Measurements from ENCODE around the gene ORMDL1.

The ORMDL1 gene

GRCh38 chr2:189797902-189798301, 13.8 kb upstream of the ORMDL1 start:
- no peak for DNase-seq (ENCODE audit: low read depth, low spot score)
- no peaks in the 10 kb centered on the region for H3K9me3 ChIP-seq (ENCODE audit: insufficient read depth, low read length)
- no peaks in the 10 kb centered on the region for H3K27me3 ChIP-seq (ENCODE audit: insufficient read depth, insufficient read length)
- H3K4me1 ChIP-seq (ENCODE audit: insufficient read depth, insufficient read length): no peaks in the 10 kb centered on the region
- H3K4me3 ChIP-seq (ENCODE audit: insufficient read length, low read depth): no peak overlapping the region
- peaks cover 83% of the 10 kb centered on the region for H3K36me3 ChIP-seq (ENCODE audit: insufficient read depth, insufficient read length, low read length)
- no peak overlapping the region for H3K9ac ChIP-seq (ENCODE audit: insufficient read length, low read depth)
- TF ChIP-seq YY1 (IDR thresholded peaks at IDR 0.05; ENCODE audit: insufficient read depth, insufficient read length) (no peak), SUZ12 (IDR thresholded peaks at IDR 0.05; ENCODE audit: extremely low read depth, insufficient read depth, insufficient read length) (no peak), ZNF274 (IDR thresholded peaks at IDR 0.05; ENCODE audit: low read depth, low read length) (no peak)

GRCh38 chr2:189794310-189794709, 10.2 kb upstream of the ORMDL1 start:
- Histone ChIP-seq H3K27me3 (ENCODE audit: insufficient read depth, insufficient read length) (no peaks in the 10 kb centered on the region), H3K4me1 (ENCODE audit: insufficient read depth, insufficient read length) (no peaks in the 10 kb centered on the region), H3K9ac (ENCODE audit: insufficient read length, low read depth) (no peak overlapping the region), H3K4me3 (ENCODE audit: insufficient read length, low read depth) (no peak overlapping the region), H3K9me3 (ENCODE audit: insufficient read depth, low read length) (no peaks in the 10 kb centered on the region), H3K36me3 (ENCODE audit: insufficient read depth, insufficient read length, low read length) (peaks cover 73% of the 10 kb centered on the region)
- DNase-seq (ENCODE audit: low read depth, low spot score): no peak
- TF ChIP-seq SUZ12 (IDR thresholded peaks at IDR 0.05; ENCODE audit: extremely low read depth, insufficient read depth, insufficient read length) (no peak), ZNF274 (IDR thresholded peaks at IDR 0.05; ENCODE audit: low read depth, low read length) (no peak), YY1 (IDR thresholded peaks at IDR 0.05; ENCODE audit: insufficient read depth, insufficient read length) (no peak)

DNA sequence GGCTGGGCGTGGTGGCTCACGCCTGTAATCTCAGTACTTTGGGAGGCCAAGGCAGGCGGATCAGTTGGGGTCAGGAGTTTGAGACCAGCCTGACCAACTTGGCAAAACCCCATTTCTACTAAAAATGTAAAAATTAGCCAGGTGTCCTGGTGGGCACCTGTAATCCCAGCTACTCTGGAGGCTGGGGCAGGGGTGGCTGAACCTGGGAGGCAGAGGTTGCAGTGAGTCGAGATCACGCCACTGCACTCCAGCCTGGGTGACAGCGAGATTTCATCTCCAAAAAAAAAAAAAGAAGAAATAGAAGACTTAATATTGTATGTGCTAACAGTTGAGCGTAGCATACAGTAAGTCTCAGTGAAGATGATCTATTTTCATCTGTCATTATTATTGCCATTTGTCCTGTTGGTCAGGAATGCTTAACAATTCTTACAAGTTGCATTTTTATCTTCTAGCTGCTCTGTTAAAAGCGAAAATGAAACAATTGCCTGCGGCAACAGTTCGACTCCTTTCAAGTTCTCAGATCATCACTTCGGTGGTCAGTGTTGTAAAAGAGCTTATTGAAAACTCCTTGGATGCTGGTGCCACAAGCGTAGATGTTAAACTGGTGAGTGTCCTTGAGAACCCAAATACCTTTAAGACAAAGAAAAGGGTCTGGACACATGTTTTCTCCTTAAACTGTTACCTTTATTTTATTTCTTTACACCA, 7.4 kb upstream of the ORMDL1 start:
- Histone ChIP-seq H3K9me3 (ENCODE audit: insufficient read depth, low read length) (no peaks in the 10 kb centered on the region), H3K4me3 (ENCODE audit: insufficient read length, low read depth) (no peak overlapping the region), H3K27me3 (ENCODE audit: insufficient read depth, insufficient read length) (no peaks in the 10 kb centered on the region), H3K4me1 (ENCODE audit: insufficient read depth, insufficient read length) (no peaks in the 10 kb centered on the region), H3K36me3 (ENCODE audit: insufficient read depth, insufficient read length, low read length) (peaks cover 73% of the 10 kb centered on the region), H3K9ac (ENCODE audit: insufficient read length, low read depth) (no peak overlapping the region)
- DNase-seq (ENCODE audit: low read depth, low spot score): no peak
- no peak for TF ChIP-seq ZNF274 (IDR thresholded peaks at IDR 0.05; ENCODE audit: low read depth, low read length)
- no peak for TF ChIP-seq SUZ12 (IDR thresholded peaks at IDR 0.05; ENCODE audit: extremely low read depth, insufficient read depth, insufficient read length)
- no peak for TF ChIP-seq YY1 (IDR thresholded peaks at IDR 0.05; ENCODE audit: insufficient read depth, insufficient read length)

GRCh38 chr2:189783451-189783926, 650 bp downstream of the ORMDL1 start:
- no peaks in the 10 kb centered on the region for H3K27me3 ChIP-seq (ENCODE audit: insufficient read depth, insufficient read length)
- H3K4me3 ChIP-seq (ENCODE audit: insufficient read length, low read depth): peak overlapping the region; percentile 80
- TF ChIP-seq YY1 (IDR thresholded peaks at IDR 0.05; ENCODE audit: insufficient read depth, insufficient read length) (no peak), SUZ12 (IDR thresholded peaks at IDR 0.05; ENCODE audit: extremely low read depth, insufficient read depth, insufficient read length) (no peak), ZNF274 (IDR thresholded peaks at IDR 0.05; ENCODE audit: low read depth, low read length) (no peak)
- no peaks in the 10 kb centered on the region for H3K4me1 ChIP-seq (ENCODE audit: insufficient read depth, insufficient read length)
- peaks cover 64% of the 10 kb centered on the region for H3K36me3 ChIP-seq (ENCODE audit: insufficient read depth, insufficient read length, low read length)
- no peak for DNase-seq (ENCODE audit: low read depth, low spot score)
- H3K9ac ChIP-seq (ENCODE audit: insufficient read length, low read depth): peak overlapping the region; percentile 98
- no peaks in the 10 kb centered on the region for H3K9me3 ChIP-seq (ENCODE audit: insufficient read depth, low read length)

DNA sequence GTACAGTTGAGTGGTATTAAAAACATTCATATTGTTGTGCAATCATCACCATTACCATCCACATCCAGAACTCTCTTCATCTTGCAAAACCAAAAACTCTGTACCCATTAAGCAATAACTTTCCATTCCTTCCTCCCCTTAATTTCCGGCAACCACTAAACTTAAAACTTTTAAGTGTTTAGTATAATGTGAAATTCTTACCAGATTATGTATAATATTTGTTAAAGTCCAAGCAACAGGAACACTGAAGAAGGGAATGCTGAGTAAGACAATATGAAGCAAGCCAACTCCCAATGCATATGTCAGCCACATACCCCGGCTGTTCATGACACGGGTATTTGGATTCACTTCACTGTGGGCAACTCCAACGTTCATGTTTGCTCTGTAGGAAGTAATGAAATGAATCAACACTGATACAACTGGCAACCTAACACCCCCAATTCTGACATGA, 1.9 kb downstream of the ORMDL1 start:
- no peak overlapping the region for H3K9ac ChIP-seq (ENCODE audit: insufficient read length, low read depth)
- no peak overlapping the region for H3K4me3 ChIP-seq (ENCODE audit: insufficient read length, low read depth)
- H3K9me3 ChIP-seq (ENCODE audit: insufficient read depth, low read length): no peaks in the 10 kb centered on the region
- no peaks in the 10 kb centered on the region for H3K4me1 ChIP-seq (ENCODE audit: insufficient read depth, insufficient read length)
- DNase-seq (ENCODE audit: low read depth, low spot score): no peak
- TF ChIP-seq YY1 (IDR thresholded peaks at IDR 0.05; ENCODE audit: insufficient read depth, insufficient read length) (no peak), SUZ12 (IDR thresholded peaks at IDR 0.05; ENCODE audit: extremely low read depth, insufficient read depth, insufficient read length) (no peak), ZNF274 (IDR thresholded peaks at IDR 0.05; ENCODE audit: low read depth, low read length) (no peak)
- peaks cover 65% of the 10 kb centered on the region for H3K36me3 ChIP-seq (ENCODE audit: insufficient read depth, insufficient read length, low read length)
- H3K27me3 ChIP-seq (ENCODE audit: insufficient read depth, insufficient read length): no peaks in the 10 kb centered on the region

DNA sequence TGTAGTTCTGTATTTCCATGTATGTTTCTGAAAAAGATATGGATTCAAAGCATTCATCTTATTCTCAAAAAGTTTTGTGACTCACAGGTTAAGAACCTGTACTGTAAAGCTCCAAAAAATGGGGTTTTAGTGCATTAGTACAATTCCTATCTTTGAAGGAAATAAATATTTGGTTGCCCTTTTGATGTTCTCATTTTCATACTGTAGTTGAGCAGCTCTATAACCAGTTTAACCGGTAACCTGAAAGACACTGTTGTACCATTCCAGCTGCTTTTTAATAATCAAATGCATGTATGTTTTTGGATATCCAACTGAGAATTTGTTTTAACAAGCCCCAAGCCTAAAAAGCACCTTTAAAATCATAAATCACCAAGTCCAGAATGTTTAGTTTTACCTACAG, 11.9 kb downstream of the ORMDL1 start:
- TF ChIP-seq YY1 (IDR thresholded peaks at IDR 0.05; ENCODE audit: insufficient read depth, insufficient read length): no peak
- no peaks in the 10 kb centered on the region for H3K9me3 ChIP-seq (ENCODE audit: insufficient read depth, low read length)
- H3K36me3 ChIP-seq (ENCODE audit: insufficient read depth, insufficient read length, low read length): peaks cover 73% of the 10 kb centered on the region
- no peaks in the 10 kb centered on the region for H3K4me1 ChIP-seq (ENCODE audit: insufficient read depth, insufficient read length)
- H3K27me3 ChIP-seq (ENCODE audit: insufficient read depth, insufficient read length): no peaks in the 10 kb centered on the region
- DNase-seq (ENCODE audit: low read depth, low spot score): no peak
- H3K9ac ChIP-seq (ENCODE audit: insufficient read length, low read depth): no peak overlapping the region
- H3K4me3 ChIP-seq (ENCODE audit: insufficient read length, low read depth): no peak overlapping the region

GRCh38 chr2:189770590-189771322, 13.4 kb downstream of the ORMDL1 start:
- no peaks in the 10 kb centered on the region for H3K27me3 ChIP-seq (ENCODE audit: insufficient read depth, insufficient read length)
- no peak overlapping the region for H3K4me3 ChIP-seq (ENCODE audit: insufficient read length, low read depth)
- no peaks in the 10 kb centered on the region for H3K9me3 ChIP-seq (ENCODE audit: insufficient read depth, low read length)
- H3K9ac ChIP-seq (ENCODE audit: insufficient read length, low read depth): no peak overlapping the region
- no peaks in the 10 kb centered on the region for H3K4me1 ChIP-seq (ENCODE audit: insufficient read depth, insufficient read length)
- DNase-seq (ENCODE audit: low read depth, low spot score): no peak
- peaks cover 65% of the 10 kb centered on the region for H3K36me3 ChIP-seq (ENCODE audit: insufficient read depth, insufficient read length, low read length)
- no peak for TF ChIP-seq SUZ12 (IDR thresholded peaks at IDR 0.05; ENCODE audit: extremely low read depth, insufficient read depth, insufficient read length)
- TF ChIP-seq ZNF274 (IDR thresholded peaks at IDR 0.05; ENCODE audit: low read depth, low read length): no peak
- no peak for TF ChIP-seq YY1 (IDR thresholded peaks at IDR 0.05; ENCODE audit: insufficient read depth, insufficient read length)

Measured in NT2/D1 (cell line).